HCT116 (cell line): ENCODE data around the gene THSD7B. TPM values are rescaled to one million over a fixed set of nuclear protein-coding genes. Genes with fewer than 3 reads are reported as not detected.

Experiments used
- ATAC-seq: fragments of 200-7000 bp; cut with Tn5 transposase; 2 replicates; pipeline ENCODE4 v1.9.1; 2020; ENCODE audit warnings: mild to moderate bottlenecking, moderate library complexity
- BruUV-seq: library from RNA; stranded (reverse); fragments of 400-500 nt; replicated peaks from 2 replicates; lab custom pipeline; 2021; lab: Mats Ljungman, UMichigan
- CTCF ChIA-PET: fragments of 300-600 bp; sonication (Branson Sonifier 250); formaldehyde crosslinking; loops from one replicate; lab custom pipeline; 2021; ENCODE audit warnings: antibody characterized with exemption; lab: Charles Lee
- POLR2A ChIA-PET: fragments of 300-600, 350-600 bp; sonication (Branson Sonifier 250); formaldehyde crosslinking; loops from one replicate; lab custom pipeline; 2021; ENCODE audit warnings: antibody characterized with exemption; lab: Charles Lee
- RAD21 ChIA-PET, 2 experiments: fragments of 300-600 bp; sonication (Branson Sonifier 250); formaldehyde crosslinking; loops; one replicate each; lab custom pipeline; 2023; ENCODE audit warnings: low total read pairs in 2 of 2; ENCODE audit not compliant: uncharacterized antibody in 2 of 2, unreplicated experiment in 2 of 2, low non-redundant PET in 1 of 2; lab: Charles Lee
- DNase-seq: peaks from one replicate; pipeline ENCODE4 v3.0.0-alpha.2; 2010; ENCODE audit warnings: low read depth, low spot score
- H2AFZ ChIP-seq: fragments of 200-600 bp; shearing (Covaris generic), sonication (generic); 2 replicates; pipeline ENCODE4 v1.6.1; 2017; ENCODE audit warnings: low read depth, mixed run types, mixed read lengths, antibody characterized with exemption, low read length; ENCODE audit not compliant: poor library complexity, severe bottlenecking
- H3K27ac ChIP-seq: 2 replicates; pipeline ENCODE4 v1.5.1; 2012; ENCODE audit warnings: low read depth, low read length
- H3K27me3 ChIP-seq: fragments of 200-600 bp; sonication (generic); 2 replicates; pipeline ENCODE4 v1.6.1; 2016; ENCODE audit warnings: mixed run types, low read length, mixed read lengths; ENCODE audit not compliant: insufficient read depth
- H3K36me3 ChIP-seq, 2 experiments: fragments of 200-500 bp in 1 of 2; fragments of 200-600 bp in 1 of 2; sonication (Bioruptor generic) in 1 of 2; sonication (generic) in 1 of 2; 2 replicates each; pipeline versions ENCODE4 v1.5.1 to v1.6.1; 2014 to 2016; ENCODE audit warnings: low read length in 2 of 2, inconsistent platforms in 1 of 2, mixed read lengths in 1 of 2, mixed run types in 1 of 2; ENCODE audit not compliant: insufficient read depth in 2 of 2, control insufficient read depth in 1 of 2
- H3K4me1 ChIP-seq, 2 experiments: fragments of 200-600 bp in 1 of 2; sonication (generic) in 1 of 2; 2 replicates each; pipeline versions ENCODE4 v1.5.1 to v1.6.1; 2012 to 2017; ENCODE audit warnings: low read length in 2 of 2, inconsistent platforms in 1 of 2, mild to moderate bottlenecking in 1 of 2, mixed read lengths in 1 of 2, mixed run types in 1 of 2, moderate library complexity in 1 of 2; ENCODE audit not compliant: insufficient read depth in 2 of 2, control insufficient read depth in 1 of 2
- H3K4me2 ChIP-seq: fragments of 200-600 bp; sonication (generic); 2 replicates; pipeline ENCODE4 v1.6.1; 2017; ENCODE audit warnings: mixed run types, low read length, mixed read lengths
- H3K4me3 ChIP-seq, 2 experiments: fragments of 200-600 bp in 1 of 2; sonication (generic) in 1 of 2; replicated peaks in 1 of 2; 2 replicates each; pipeline ENCODE4 v1.5.1; 2011 to 2016; ENCODE audit warnings: low read length in 2 of 2, control low read depth in 1 of 2, low read depth in 1 of 2, mild to moderate bottlenecking in 1 of 2, mixed read lengths in 1 of 2, mixed run types in 1 of 2
- H3K79me2 ChIP-seq: fragments of 200-600 bp; sonication (generic); 2 replicates; pipeline ENCODE4 v1.6.1; 2017; ENCODE audit warnings: mild to moderate bottlenecking, mixed run types, low read length, moderate library complexity, mixed read lengths; ENCODE audit not compliant: insufficient read depth
- H3K9ac ChIP-seq: fragments of 200-600 bp; sonication (generic); 2 replicates; pipeline ENCODE4 v1.6.1; 2016; ENCODE audit warnings: low read length, mixed read lengths
- H3K9me2 ChIP-seq: fragments of 200-600 bp; sonication (generic), shearing (Covaris generic); 2 replicates; pipeline ENCODE4 v1.6.1; 2017; ENCODE audit warnings: mixed run types, mild to moderate bottlenecking, moderate library complexity; ENCODE audit not compliant: insufficient read depth
- H3K9me3 ChIP-seq, 2 experiments: fragments of 200-500 bp in 1 of 2; fragments of 200-600 bp in 1 of 2; sonication (Bioruptor generic) in 1 of 2; sonication (generic) in 1 of 2; 2 replicates each; pipeline ENCODE4 v1.6.1; 2014 to 2017; ENCODE audit warnings: low read length in 2 of 2, mixed read lengths in 2 of 2, inconsistent platforms in 1 of 2, low read depth in 1 of 2, mild to moderate bottlenecking in 1 of 2, mixed run types in 1 of 2, moderate library complexity in 1 of 2; ENCODE audit not compliant: control insufficient read depth in 1 of 2, insufficient read depth in 1 of 2
- H4K20me1 ChIP-seq: fragments of 200-600 bp; sonication (generic), shearing (Covaris generic); 2 replicates; pipeline ENCODE4 v1.6.1; 2017; ENCODE audit warnings: mixed run types, mild to moderate bottlenecking, moderate library complexity; ENCODE audit not compliant: insufficient read depth
- ATF3 ChIP-seq: IDR thresholded peaks from 2 replicates; pipeline ENCODE4 v1.6.1; 2012
- CBX3 ChIP-seq: IDR thresholded peaks from 2 replicates; pipeline ENCODE4 v1.6.1; 2012; ENCODE audit warnings: low read depth
- CEBPB ChIP-seq: IDR thresholded peaks from 2 replicates; pipeline ENCODE4 v1.6.1; 2012; ENCODE audit warnings: low read depth
- EGR1 ChIP-seq: IDR thresholded peaks from 2 replicates; pipeline ENCODE4 v1.6.1; 2012; ENCODE audit warnings: low read depth
- ELF1 ChIP-seq: IDR thresholded peaks from 2 replicates; pipeline ENCODE4 v1.6.1; 2012; ENCODE audit warnings: low read depth, borderline replicate concordance
- EZH2 ChIP-seq: fragments of 200-600 bp; sonication (generic); IDR thresholded peaks from 2 replicates; pipeline ENCODE4 v1.6.1; 2017; ENCODE audit warnings: antibody characterized with exemption, mixed run types
- POLR2A ChIP-seq: IDR thresholded peaks from 2 replicates; pipeline ENCODE4 v1.7.0; 2011; ENCODE audit warnings: borderline replicate concordance; ENCODE audit not compliant: insufficient read depth, insufficient read length; ENCODE audit errors: extremely low read depth
- POLR2AphosphoS5 ChIP-seq: IDR thresholded peaks from 2 replicates; pipeline ENCODE4 v1.6.1; 2011; ENCODE audit warnings: mild to moderate bottlenecking, low read depth, low read length, moderate library complexity
- RAD21 ChIP-seq: IDR thresholded peaks from 2 replicates; pipeline ENCODE4 v1.6.1; 2012; ENCODE audit warnings: low read depth, mild to moderate bottlenecking
- REST ChIP-seq: IDR thresholded peaks from 2 replicates; pipeline ENCODE4 v1.6.1; 2012; ENCODE audit warnings: low read depth
- SIN3A ChIP-seq: IDR thresholded peaks from 2 replicates; pipeline ENCODE4 v1.6.1; 2012; ENCODE audit warnings: low read depth
- SP1 ChIP-seq: IDR thresholded peaks from 2 replicates; pipeline ENCODE4 v1.6.1; 2012; ENCODE audit warnings: low read depth
- TCF7L2 ChIP-seq: IDR thresholded peaks from 2 replicates; pipeline ENCODE4 v1.7.0; 2011; ENCODE audit warnings: borderline replicate concordance, inconsistent platforms; ENCODE audit not compliant: insufficient read depth, insufficient read length; ENCODE audit errors: extremely low read depth
- YY1 ChIP-seq: IDR thresholded peaks from 2 replicates; pipeline ENCODE4 v1.6.1; 2011; ENCODE audit warnings: low read length, low read depth, moderate library complexity, mild to moderate bottlenecking; ENCODE audit not compliant: insufficient replicate concordance; ENCODE audit errors: extremely low read depth
- ZBTB33 ChIP-seq: IDR thresholded peaks from 2 replicates; pipeline ENCODE4 v1.6.1; 2011; ENCODE audit warnings: mild to moderate bottlenecking, low read length, moderate library complexity; ENCODE audit not compliant: insufficient replicate concordance; ENCODE audit errors: extremely low read depth
- ZFX ChIP-seq: fragments of 450-650 bp; IDR thresholded peaks from 2 replicates; pipeline ENCODE4 v1.6.1; 2017
- ZNF274 ChIP-seq: fragments of 200-500 bp; sonication (Bioruptor generic); IDR thresholded peaks from 2 replicates; pipeline ENCODE4 v1.6.1; 2014; ENCODE audit warnings: mild to moderate bottlenecking, low read depth, low read length, inconsistent platforms
- intact Hi-C: fragments of 100-400 bp; cut with micrococcal nuclease; formaldehyde crosslinking; loops from 2 replicates; pipeline ENCODE4 v1.10.0; 2022
- total RNA-seq: library from RNA; stranded (reverse); gene quantifications from one replicate; pipeline ENCODE4 v1.2.1, GENCODE V29; 2021; ENCODE audit not compliant: unreplicated experiment

The THSD7B gene
- total RNA-seq, 1 experiment from 2014 or later = not detected

GRCh38 chr2:137345994-137346393, 580.6 kb downstream of the THSD7B start:
- TF ChIP-seq SIN3A (no peak), CBX3 (no peak), RAD21 (no peak), ZBTB33 (no peak), ZNF274 (no peak), EZH2 (no peak), ATF3 (no peak), CEBPB (no peak), TCF7L2 (no peak), POLR2A (no peak), SP1 (no peak), REST (no peak), EGR1 (no peak), POLR2AphosphoS5 (no peak), ELF1 (no peak), YY1 (no peak), ZFX (no peak)
- Histone ChIP-seq H3K4me3 (no peak overlapping the region), H3K9ac (no peak overlapping the region), H3K27me3 (no peaks in the 10 kb centered on the region), H3K9me3 (peaks cover 4 to 28% of the 10 kb centered on the region in 2 experiments; a peak in 2 of 4 replicates), H3K4me1 (no peaks in the 10 kb centered on the region), H4K20me1 (no peaks in the 10 kb centered on the region), H3K79me2 (no peaks in the 10 kb centered on the region), H3K36me3 (no peaks in the 10 kb centered on the region), H2AFZ (no peak overlapping the region), H3K4me2 (no peak overlapping the region), H3K27ac (no peak overlapping the region), H3K9me2 (no peaks in the 10 kb centered on the region)
- ChIA-PET CTCF (no interaction called here), RAD21 (no interaction called here), POLR2A (no interaction called here)
- no peak for ATAC-seq
- no peak for DNase-seq
- intact Hi-C loops = no loop called here
- BruUV-seq = no TSS peak
